Right atrium auricular region (tissue), 2 donors: ENCODE results near the gene GAST. TPM values are rescaled to one million over a fixed set of nuclear protein-coding genes. Genes with fewer than 3 reads are reported as not detected.
"Not testable (repeated sequence)": the region's sequence is repeated elsewhere in the genome, so short reads cannot be mapped to it uniquely, and the experiment has no call there.

Source experiments
- DNase-seq: peaks from one replicate; pipeline ENCODE4 v3.0.0-alpha.2; 2019; ENCODE audit warnings: low spot score
- H3K27ac ChIP-seq, 2 donors: fragments of 200-600 bp; sonication (generic); 1 replicate in 1 of 2; 2 replicates in 1 of 2; pipeline ENCODE4 v1.5.1; 2016 to 2019
- H3K27me3 ChIP-seq, 2 donors: fragments of 200-600 bp; sonication (generic); one replicate each; pipeline versions ENCODE4 v1.5.1 to v1.6.0; 2017 to 2019
- H3K36me3 ChIP-seq: fragments of 200-600 bp; sonication (generic); one replicate; pipeline ENCODE4 v1.5.1; 2016
- H3K4me1 ChIP-seq, 2 donors: fragments of 200-600 bp; sonication (generic); one replicate each; pipeline versions ENCODE4 v1.5.1 to v1.6.0; 2017 to 2019
- H3K4me3 ChIP-seq, 2 donors: fragments of 200-600 bp; sonication (generic); 1 replicate in 1 of 2; 2 replicates in 1 of 2; pipeline ENCODE4 v1.5.1; 2017 to 2019; ENCODE audit warnings: mild to moderate bottlenecking in 1 of 2, moderate library complexity in 1 of 2
- H3K9me3 ChIP-seq, 2 donors: fragments of 200-600 bp; sonication (generic); one replicate each; pipeline ENCODE4 v1.5.1; 2019
- CTCF ChIP-seq, 2 donors: fragments of 200-600 bp; sonication (generic); IDR thresholded peaks; one replicate each; pipeline ENCODE4 v1.5.1; 2019; ENCODE audit warnings: antibody characterized with exemption in 2 of 2
- total RNA-seq, 2 donors: library from RNA; depleted of rRNA; stranded (reverse); fragments of >200 nt; gene quantifications; one replicate each; pipeline ENCODE4 v1.1.0, GENCODE V29; 2016

Gene GAST
- total RNA-seq, 2 donors from 2014 or later: not detected

- Histone ChIP-seq H3K4me1 (peaks cover 0 to 24% of the 10 kb centered on the region in 2 donors), H3K27me3 (no peaks in the 10 kb centered on the region), H3K36me3 (no peaks in the 10 kb centered on the region), H3K27ac (peak overlapping the region; percentile 78 to 84), H3K4me3 (peak overlapping the region; percentile 31 to 59), H3K9me3 (no peaks in the 10 kb centered on the region)
- DNase-seq: no peak
- peak; percentile 7 to 45 for TF ChIP-seq CTCF (IDR thresholded peaks at IDR 0.05)
Observed at GRCh38 chr17:41666237-41666641, 45.9 kb upstream of the GAST start.

GRCh38 chr17:41666708-41667279 lies 45.3 kb upstream of the GAST start:
- no peaks in the 10 kb centered on the region for H3K9me3 ChIP-seq
- H3K4me3 ChIP-seq: peak overlapping the region; percentile 31 to 59
- peak overlapping the region; percentile 78 to 84 for H3K27ac ChIP-seq
- H3K36me3 ChIP-seq: no peaks in the 10 kb centered on the region
- no peaks in the 10 kb centered on the region for H3K27me3 ChIP-seq
- DNase-seq: peak; percentile 90
- peak; percentile 97 for TF ChIP-seq CTCF (IDR thresholded peaks at IDR 0.05)
- H3K4me1 ChIP-seq: peaks cover 0 to 24% of the 10 kb centered on the region in 2 donors

- H3K4me1 ChIP-seq: peaks cover 0 to 24% of the 10 kb centered on the region in 2 donors
- peak overlapping the region in 1 of 2 donors; percentile 84 for H3K27ac ChIP-seq
- TF ChIP-seq CTCF (IDR thresholded peaks at IDR 0.05): peak in 1 of 2 donors; percentile 9
- no peak for DNase-seq
- no peaks in the 10 kb centered on the region for H3K27me3 ChIP-seq
- H3K9me3 ChIP-seq: no peaks in the 10 kb centered on the region
- H3K4me3 ChIP-seq: peak overlapping the region in 1 of 2 donors; percentile 59
- no peaks in the 10 kb centered on the region for H3K36me3 ChIP-seq
Observed at GRCh38 chr17:41667280-41668041, 44.7 kb upstream of the GAST start.

DNA sequence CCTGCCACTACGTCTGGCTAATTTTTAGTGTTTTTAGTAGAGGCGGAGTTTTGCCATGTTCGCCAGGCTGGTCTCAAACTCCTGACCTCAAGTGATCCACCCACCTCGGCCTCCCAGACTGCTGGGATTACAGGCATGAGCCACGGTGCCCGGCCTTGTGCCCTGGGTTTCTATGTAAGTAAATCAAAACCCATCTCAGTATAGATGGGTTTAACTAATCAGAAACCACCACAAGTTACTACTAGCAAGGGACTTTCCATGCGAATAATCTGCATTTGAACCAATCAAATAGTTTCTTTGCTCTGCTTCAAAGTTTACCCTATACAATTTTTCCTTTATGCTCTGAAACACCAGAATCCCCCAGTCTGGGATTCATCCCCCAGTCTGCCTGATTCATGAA lies 40.0 kb upstream of the GAST start:
- Histone ChIP-seq H3K27me3 (no peaks in the 10 kb centered on the region), H3K27ac (no peak overlapping the region), H3K4me3 (no peak overlapping the region), H3K9me3 (no peaks in the 10 kb centered on the region), H3K4me1 (peaks cover 0 to 3% of the 10 kb centered on the region in 2 donors), H3K36me3 (no peaks in the 10 kb centered on the region)
- no peak for TF ChIP-seq CTCF (IDR thresholded peaks at IDR 0.05)
- no peak for DNase-seq

DNA sequence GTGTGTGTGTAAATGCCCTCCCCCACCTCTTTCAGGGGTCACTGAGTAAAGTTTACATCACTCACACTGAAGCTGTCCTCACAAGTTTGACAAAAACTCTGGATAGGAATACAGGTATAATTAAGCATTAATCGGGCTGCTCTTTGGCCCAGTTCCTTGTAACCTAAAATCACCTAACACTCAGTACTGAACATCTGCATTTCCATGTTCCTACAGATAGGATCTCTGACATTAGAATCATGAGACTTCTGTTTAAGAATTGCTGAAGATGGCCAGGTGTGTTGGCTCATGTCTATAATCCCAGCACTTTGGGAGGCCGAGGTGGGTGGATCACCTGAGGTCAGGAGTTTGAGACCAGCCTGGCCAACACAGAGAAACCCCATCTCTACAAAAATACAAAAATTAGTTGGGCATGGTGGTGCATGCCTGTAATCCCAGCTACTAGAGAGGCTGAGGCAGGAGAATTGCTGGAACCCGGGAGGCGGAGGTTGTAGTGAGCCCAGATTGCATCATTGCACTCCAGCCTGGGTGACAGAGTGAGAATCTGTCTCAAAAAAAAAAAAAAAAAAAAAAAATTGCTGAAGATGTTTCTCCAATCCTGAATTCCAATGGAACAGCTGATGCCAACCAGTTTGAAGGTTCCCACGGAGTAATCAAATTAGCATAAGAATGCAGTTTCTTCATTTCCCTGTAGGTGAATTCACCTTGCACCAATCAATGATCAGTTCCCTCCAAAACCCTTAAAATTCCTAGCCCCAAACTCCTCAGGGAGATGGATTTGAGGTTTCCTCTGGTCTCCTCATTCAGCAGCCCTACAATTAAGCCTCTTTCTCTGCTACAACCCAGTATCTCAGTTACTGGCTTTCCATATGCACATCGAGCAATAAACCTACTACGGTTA lies 36.7 kb upstream of the GAST start:
- not testable (repeated sequence) for H3K36me3 ChIP-seq, H3K9me3 ChIP-seq, H3K4me1 ChIP-seq, H3K27me3 ChIP-seq, DNase-seq, H3K27ac ChIP-seq, H3K4me3 ChIP-seq

- no peaks in the 10 kb centered on the region for H3K9me3 ChIP-seq
- H3K4me1 ChIP-seq: no peaks in the 10 kb centered on the region
- no peaks in the 10 kb centered on the region for H3K36me3 ChIP-seq
- H3K27me3 ChIP-seq: no peaks in the 10 kb centered on the region
- no peak overlapping the region for H3K27ac ChIP-seq
- no peak overlapping the region for H3K4me3 ChIP-seq
- TF ChIP-seq CTCF (IDR thresholded peaks at IDR 0.05): no peak
- no peak for DNase-seq
Observed at GRCh38 chr17:41676058-41676419, 36.1 kb upstream of the GAST start.
